SH-SY5Y (cell line): ENCODE measurements around the gene NTHL1.

Experiments used
- GATA2 ChIP-seq: IDR thresholded peaks from 2 replicates; pipeline ENCODE4 v1.6.1; 2011; ENCODE audit warnings: mild to moderate bottlenecking, low read depth, low read length
- GATA3 ChIP-seq: IDR thresholded peaks from 2 replicates; pipeline ENCODE4 v1.6.1; 2011; ENCODE audit warnings: low read depth, mild to moderate bottlenecking, low read length, moderate library complexity

DNA sequence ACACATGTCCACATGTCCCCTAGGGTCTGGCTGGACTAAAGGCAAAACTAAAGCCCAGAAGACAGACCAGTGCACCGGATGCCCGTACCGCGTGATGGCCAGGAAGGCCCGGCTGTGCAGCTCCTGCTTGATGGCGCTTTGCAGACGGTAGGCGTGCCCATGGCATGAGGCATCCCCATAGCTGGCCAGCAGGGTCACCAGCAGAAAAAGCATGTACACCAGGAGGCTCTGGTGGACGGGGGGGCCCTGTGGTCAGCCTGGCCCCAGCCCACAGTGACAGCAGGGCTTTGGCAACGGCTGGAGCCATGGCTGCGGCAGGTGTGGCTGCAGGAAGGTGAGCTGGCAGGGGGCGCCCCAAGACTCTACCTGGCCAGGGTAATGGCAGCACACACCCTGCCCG is 45.2 kb upstream of the NTHL1 start:
- TF ChIP-seq GATA3 (no peak), GATA2 (no peak)
